GM21528 (cell line): ENCODE data around the gene PABPC3.

Experiments used
- ATAC-seq: cut with Tn5 transposase; IDR thresholded peaks from one replicate; pipeline ENCODE4 v1.9.1; 2021; ENCODE audit warnings: mild to moderate bottlenecking, moderate library complexity; ENCODE audit not compliant: unreplicated experiment, low FRiP score

The PABPC3 gene

GRCh38 chr13:25095851-25096453, at the start of gene PABPC3:
Gene PABPC3, plus strand, starts transcription at chr13:25096136. Its CDS starts 63 bp downstream, at chr13:25096199.
- no peak for ATAC-seq

GRCh38 chr13:25046274-25046984, 49.5 kb upstream of the PABPC3 start:
- ATAC-seq: no peak

GRCh38 chr13:25046985-25047511, 48.9 kb upstream of the PABPC3 start:
- no peak for ATAC-seq

GRCh38 chr13:25051065-25051464, 44.9 kb upstream of the PABPC3 start:
- no peak for ATAC-seq

DNA sequence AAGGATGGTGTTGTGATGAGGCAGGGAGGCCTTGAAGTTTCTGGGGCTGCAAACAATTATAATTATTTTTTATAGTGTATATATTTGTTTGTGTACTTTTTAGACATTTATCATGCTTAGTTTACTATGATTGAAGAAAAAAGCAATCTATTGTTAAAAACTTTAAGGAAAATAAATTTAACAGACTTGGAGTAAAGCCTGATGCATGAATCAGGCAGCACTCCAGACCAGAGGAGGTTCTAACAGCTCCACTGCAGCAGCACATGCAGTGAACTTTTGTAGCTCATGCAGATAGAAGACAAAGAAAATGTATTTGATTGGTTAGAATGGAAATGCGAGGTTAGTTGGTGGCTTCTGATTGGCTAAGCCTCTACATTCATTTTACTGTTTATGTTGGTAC, 36.8 kb upstream of the PABPC3 start:
- ATAC-seq: no peak

DNA sequence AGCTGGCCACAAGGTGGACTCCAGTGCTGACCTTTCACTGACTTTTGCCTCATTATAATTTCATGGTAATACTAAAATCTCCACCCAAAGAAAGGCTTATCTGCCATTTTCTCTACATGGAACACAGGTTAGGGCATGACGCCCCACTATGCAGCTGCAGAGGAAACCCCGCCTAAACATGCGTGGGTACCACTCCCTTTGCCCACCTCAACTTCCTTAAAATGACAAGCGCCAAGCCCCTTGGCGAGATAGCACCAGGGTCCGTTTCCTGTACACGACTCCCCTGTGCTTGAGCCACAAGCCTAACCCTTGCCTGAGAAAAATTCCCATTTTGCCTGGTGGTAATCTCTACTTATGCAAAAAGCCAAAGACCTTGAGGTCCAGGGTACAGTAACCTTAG, 36.0 kb upstream of the PABPC3 start:
- no peak for ATAC-seq

- ATAC-seq: no peak
Measured at GRCh38 chr13:25062479-25062878, 33.5 kb upstream of the PABPC3 start.

- ATAC-seq: no peak
Measured at GRCh38 chr13:25064396-25064795, 31.5 kb upstream of the PABPC3 start.

DNA sequence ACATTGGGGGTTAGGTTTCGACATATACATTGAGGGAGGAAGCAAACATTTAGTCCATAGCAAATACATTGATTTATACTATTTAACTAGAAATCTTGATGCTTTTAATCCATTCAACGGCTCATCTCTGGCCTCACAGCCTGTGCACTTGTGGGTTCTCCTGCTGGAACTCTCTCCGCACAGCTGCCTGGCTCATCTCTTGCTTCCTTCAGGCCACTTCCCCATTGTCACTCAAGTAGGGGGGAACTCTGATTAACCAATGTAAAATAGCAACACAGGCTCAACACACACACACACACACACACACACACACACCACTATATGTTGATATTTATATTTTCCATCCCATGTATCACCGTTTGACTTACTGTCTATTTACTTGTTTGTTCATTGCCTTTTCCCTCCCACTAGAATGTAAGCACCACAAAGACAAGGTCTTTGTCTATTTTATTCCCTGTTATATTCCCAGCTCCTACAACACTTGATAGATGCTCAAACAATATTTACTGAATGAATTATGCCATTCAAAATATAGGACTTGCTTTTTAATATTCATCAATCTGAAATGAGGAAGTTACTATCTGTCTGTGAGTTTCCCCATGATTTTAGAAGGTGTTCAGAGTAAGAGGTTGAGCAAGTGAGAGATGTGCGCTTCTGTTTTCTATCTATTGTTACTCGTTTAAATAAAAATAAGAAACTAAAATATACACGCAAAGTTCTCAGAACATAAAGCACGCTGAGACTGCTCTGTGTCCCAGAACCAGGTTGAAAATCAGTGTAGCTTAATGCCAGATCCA, 29.8 kb upstream of the PABPC3 start:
- ATAC-seq: no peak

GRCh38 chr13:25067064-25067463, 28.9 kb upstream of the PABPC3 start:
- ATAC-seq: no peak

GRCh38 chr13:25068810-25069209, 27.1 kb upstream of the PABPC3 start:
- no peak for ATAC-seq

- no peak for ATAC-seq
Measured at GRCh38 chr13:25069236-25069635, 26.7 kb upstream of the PABPC3 start.

GRCh38 chr13:25069911-25070310, 26.0 kb upstream of the PABPC3 start:
- no peak for ATAC-seq

DNA sequence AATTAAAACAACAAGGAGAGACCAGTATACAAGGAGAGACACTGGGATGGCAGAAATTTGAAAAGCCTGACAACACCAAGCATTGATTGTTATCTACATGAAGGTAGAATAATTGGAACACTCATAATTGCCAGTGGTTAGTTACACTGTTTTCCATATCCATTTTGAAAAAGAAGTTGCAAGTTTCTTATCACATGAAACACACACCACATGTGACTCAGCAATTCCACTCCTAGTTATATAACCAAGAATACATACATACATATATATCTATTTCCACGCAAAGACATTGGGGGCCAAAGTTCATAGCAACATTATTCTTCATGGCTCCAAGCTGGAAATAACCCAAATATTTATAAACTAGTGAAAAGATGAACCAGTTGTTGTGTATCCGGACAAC, 15.2 kb upstream of the PABPC3 start:
- ATAC-seq: no peak

GRCh38 chr13:25084096-25084495, 11.8 kb upstream of the PABPC3 start:
- ATAC-seq: no peak

GRCh38 chr13:25085125-25085742, 10.7 kb upstream of the PABPC3 start:
- ATAC-seq: no peak

GRCh38 chr13:25088562-25089221, 7.2 kb upstream of the PABPC3 start:
- ATAC-seq: no peak

DNA sequence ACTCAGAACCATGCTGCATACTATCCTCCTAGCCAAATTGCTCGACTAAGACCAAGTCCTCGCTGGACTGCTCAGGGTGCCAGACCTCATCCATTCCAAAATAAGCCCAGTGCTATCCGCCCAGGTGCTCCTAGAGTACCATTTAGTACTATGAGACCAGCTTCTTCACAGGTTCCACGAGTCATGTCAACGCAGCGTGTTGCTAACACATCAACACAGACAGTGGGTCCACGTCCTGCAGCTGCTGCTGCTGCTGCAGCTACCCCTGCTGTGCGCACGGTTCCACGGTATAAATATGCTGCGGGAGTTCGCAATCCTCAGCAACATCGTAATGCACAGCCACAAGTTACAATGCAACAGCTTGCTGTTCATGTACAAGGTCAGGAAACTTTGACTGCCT, 1.5 kb downstream of the PABPC3 start:
- ATAC-seq: no peak

GRCh38 chr13:25103711-25104110, 7.8 kb downstream of the PABPC3 start:
- ATAC-seq: no peak

- ATAC-seq: no peak
Measured at GRCh38 chr13:25109341-25109740, 13.4 kb downstream of the PABPC3 start.
